Sigmoid colon (tissue), 7 donors: Measurements from ENCODE around the gene CCM2L. TPM values are rescaled to one million over a fixed set of nuclear protein-coding genes. Genes with fewer than 3 reads are reported as not detected.

Experiments used
- DNase-seq: peaks from one replicate; pipeline ENCODE4 v3.0.0-alpha.2; 2019
- H3K27ac ChIP-seq, 4 donors: fragments of 200-600 bp; sonication (generic); one replicate each; pipeline ENCODE4 v1.5.1; 2016 to 2019; ENCODE audit warnings: mild to moderate bottlenecking in 1 of 4
- H3K27me3 ChIP-seq, 3 donors: fragments of 200-600 bp; sonication (generic); one replicate each; pipeline ENCODE4 v1.5.1; 2019; ENCODE audit warnings: mild to moderate bottlenecking in 1 of 3
- H3K36me3 ChIP-seq, 4 donors: fragments of 200-600 bp; sonication (generic); one replicate each; pipeline ENCODE4 v1.5.1; 2016 to 2019
- H3K4me1 ChIP-seq, 4 donors: fragments of 200-600 bp; sonication (generic); one replicate each; pipeline ENCODE4 v1.5.1; 2017 to 2019
- H3K4me3 ChIP-seq, 4 donors: fragments of 200-600 bp; sonication (generic); one replicate each; pipeline ENCODE4 v1.5.1; 2017 to 2019; ENCODE audit warnings: mild to moderate bottlenecking in 2 of 4, moderate library complexity in 1 of 4
- H3K9me3 ChIP-seq, 4 donors: fragments of 200-600 bp in 3 of 4; sonication (generic) in 3 of 4; one replicate each; pipeline versions ENCODE4 v1.5.1 to v1.6.1; 2013 to 2019
- EP300 ChIP-seq, 4 donors: sonication (generic); formaldehyde crosslinking; IDR thresholded peaks; one replicate each; pipeline ENCODE4 v1.6.1; 2017; ENCODE audit warnings: antibody characterized with exemption in 4 of 4
- POLR2A ChIP-seq, 2 donors: fragments of 450-650 bp; IDR thresholded peaks; one replicate each; pipeline ENCODE4 v1.6.1; 2016; ENCODE audit warnings: antibody characterized with exemption in 2 of 2, mild to moderate bottlenecking in 2 of 2, moderate library complexity in 2 of 2
- POLR2AphosphoS5 ChIP-seq, 4 donors: sonication (generic); formaldehyde crosslinking; IDR thresholded peaks; one replicate each; pipeline ENCODE4 v1.6.1; 2017; ENCODE audit warnings: antibody characterized with exemption in 4 of 4
- WGBS, 2 donors: extraction: QIAGEN DNeasy Blood & Tissue Kit; methylation state at CpG; one replicate each; pipeline ENCODE4 v1.1.7; 2013; 5-methylcytosine and 5-hydroxymethylcytosine counted together
- intact Hi-C: fragments of 100-400 bp; cut with DNase I; formaldehyde crosslinking; loops from one replicate; pipeline ENCODE4 v1.15.1; 2023
- polyA plus RNA-seq, 3 donors: library from polyadenylated mRNA; stranded (reverse); fragments of 200-250 nt; gene quantifications; one replicate each; pipeline ENCODE4 v1.2.3, GENCODE V29; 2013
- total RNA-seq, 4 donors: library from RNA; depleted of rRNA; stranded (reverse); fragments of >200 nt; gene quantifications; one replicate each; pipeline ENCODE4 v1.1.0, GENCODE V29; 2016
- TF ChIP-seq, protein P1 (sequence below), 4 experiments: fragments of 450-650 bp in 3 of 4; fragments of 200-600 bp in 1 of 4; IDR thresholded peaks; one replicate each; pipeline ENCODE4 v1.5.1; 2016 to 2019; ENCODE audit warnings: antibody characterized with exemption in 4 of 4, mild to moderate bottlenecking in 3 of 4, moderate library complexity in 2 of 4
- donor health status: healthy with polysubstance abuse.
- donor health status: Bipolar disorder and iron deficiency.
- donor health status: healthy.

CCM2L gene
- total and polyA plus RNA-seq, 7 donors, result 0.46 to 5.8 (median 2.5) TPM

- DNase-seq, result no peak
- WGBS, 2 donors, result 74 to 83% methylated on average over 5 of the region's 5 CpGs
- H3K4me3 ChIP-seq, result no peak overlapping the region
- no peaks in the 10 kb centered on the region for H3K36me3 ChIP-seq
- H3K9me3 ChIP-seq, result no peaks in the 10 kb centered on the region
- H3K27me3 ChIP-seq, result peaks cover 0 to 62% (median 5%) of the 10 kb centered on the region in 3 donors
- TF ChIP-seq POLR2AphosphoS5 (IDR thresholded peaks at IDR 0.05) (no peak), EP300 (IDR thresholded peaks at IDR 0.05) (no peak), POLR2A (IDR thresholded peaks at IDR 0.05) (no peak)
- TF ChIP-seq, protein P1, sequence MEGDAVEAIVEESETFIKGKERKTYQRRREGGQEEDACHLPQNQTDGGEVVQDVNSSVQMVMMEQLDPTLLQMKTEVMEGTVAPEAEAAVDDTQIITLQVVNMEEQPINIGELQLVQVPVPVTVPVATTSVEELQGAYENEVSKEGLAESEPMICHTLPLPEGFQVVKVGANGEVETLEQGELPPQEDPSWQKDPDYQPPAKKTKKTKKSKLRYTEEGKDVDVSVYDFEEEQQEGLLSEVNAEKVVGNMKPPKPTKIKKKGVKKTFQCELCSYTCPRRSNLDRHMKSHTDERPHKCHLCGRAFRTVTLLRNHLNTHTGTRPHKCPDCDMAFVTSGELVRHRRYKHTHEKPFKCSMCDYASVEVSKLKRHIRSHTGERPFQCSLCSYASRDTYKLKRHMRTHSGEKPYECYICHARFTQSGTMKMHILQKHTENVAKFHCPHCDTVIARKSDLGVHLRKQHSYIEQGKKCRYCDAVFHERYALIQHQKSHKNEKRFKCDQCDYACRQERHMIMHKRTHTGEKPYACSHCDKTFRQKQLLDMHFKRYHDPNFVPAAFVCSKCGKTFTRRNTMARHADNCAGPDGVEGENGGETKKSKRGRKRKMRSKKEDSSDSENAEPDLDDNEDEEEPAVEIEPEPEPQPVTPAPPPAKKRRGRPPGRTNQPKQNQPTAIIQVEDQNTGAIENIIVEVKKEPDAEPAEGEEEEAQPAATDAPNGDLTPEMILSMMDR (IDR thresholded peaks at IDR 0.05), result no peak
- intact Hi-C loops, result no loop called here
- H3K27ac ChIP-seq, result no peak overlapping the region
- no peaks in the 10 kb centered on the region for H3K4me1 ChIP-seq
Measured at GRCh38 chr20:32012159-32012688, 2.0 kb downstream of the CCM2L start.

DNA sequence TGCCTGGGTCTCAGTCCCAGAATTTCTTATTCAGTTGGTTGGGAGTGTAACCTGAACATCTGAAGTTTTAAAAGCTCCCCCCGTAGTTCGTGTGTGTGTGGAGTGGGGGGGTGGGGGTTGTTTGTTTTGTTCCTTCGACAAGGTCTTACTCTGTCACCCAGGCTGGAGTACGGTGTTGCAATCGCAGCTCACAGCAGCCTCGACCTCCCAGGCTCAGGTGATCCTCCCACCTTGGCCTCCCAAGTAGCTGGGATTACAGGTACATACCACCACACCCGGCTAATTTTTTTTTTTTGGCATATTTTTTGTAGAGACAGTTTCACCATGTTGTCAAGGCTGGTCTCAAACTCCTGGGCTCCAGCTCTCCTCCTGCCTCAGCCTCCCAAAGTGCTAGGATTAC is 3.1 kb downstream of the CCM2L start:
- intact Hi-C loops, result no loop called here
- H3K27ac ChIP-seq, result no peak overlapping the region
- peaks cover 2 to 73% (median 12%) of the 10 kb centered on the region in 3 donors for H3K27me3 ChIP-seq
- WGBS, 2 donors, result 64 to 76% methylated on average over 7 of the region's 7 CpGs
- H3K4me1 ChIP-seq, result peaks cover 0 to 6% (median 3%) of the 10 kb centered on the region in 4 donors
- no peak overlapping the region for H3K4me3 ChIP-seq
- H3K9me3 ChIP-seq, result no peaks in the 10 kb centered on the region
- H3K36me3 ChIP-seq, result no peaks in the 10 kb centered on the region
- TF ChIP-seq, protein P1 (IDR thresholded peaks at IDR 0.05), result no peak
- no peak for TF ChIP-seq POLR2AphosphoS5 (IDR thresholded peaks at IDR 0.05)
- no peak for TF ChIP-seq EP300 (IDR thresholded peaks at IDR 0.05)
- TF ChIP-seq POLR2A (IDR thresholded peaks at IDR 0.05), result no peak
- DNase-seq, result no peak

DNA sequence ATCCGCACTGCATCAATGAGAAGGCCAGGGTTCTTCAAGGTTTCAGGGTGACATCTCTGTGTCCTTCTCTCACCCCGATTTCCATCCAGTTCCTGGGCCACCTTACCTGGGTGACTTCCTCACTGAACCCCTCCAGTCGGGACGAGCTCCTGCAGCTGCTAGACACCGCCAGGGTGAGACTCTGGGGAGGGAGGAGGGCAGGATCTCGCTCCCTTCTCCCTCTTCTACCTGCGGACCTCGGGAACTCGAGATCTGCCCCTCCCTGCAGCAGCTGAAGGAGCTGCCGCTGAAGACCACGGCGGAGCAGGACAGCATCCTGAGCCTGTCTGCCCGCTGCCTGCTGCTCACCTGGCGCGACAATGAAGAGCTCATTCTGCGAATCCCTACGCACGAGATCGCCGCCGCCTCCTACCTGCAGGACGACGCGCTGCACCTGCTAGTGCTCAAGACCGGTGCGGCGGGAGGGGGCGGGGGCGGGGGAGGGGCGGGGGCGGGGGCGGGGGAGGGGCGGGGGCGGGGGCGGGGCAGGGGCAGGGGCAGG is 7.5 kb downstream of the CCM2L start:
- Histone ChIP-seq H3K4me1 (peaks cover 0 to 22% (median 16%) of the 10 kb centered on the region in 4 donors), H3K27me3 (peaks cover 30 to 93% (median 53%) of the 10 kb centered on the region in 3 donors), H3K4me3 (no peak overlapping the region), H3K27ac (no peak overlapping the region), H3K9me3 (no peaks in the 10 kb centered on the region), H3K36me3 (no peaks in the 10 kb centered on the region)
- TF ChIP-seq EP300 (IDR thresholded peaks at IDR 0.05) (no peak), POLR2A (IDR thresholded peaks at IDR 0.05) (no peak), POLR2AphosphoS5 (IDR thresholded peaks at IDR 0.05) (no peak)
- TF ChIP-seq, protein P1 (IDR thresholded peaks at IDR 0.05), result no peak
- no peak for DNase-seq
- intact Hi-C loops, result no loop called here
- 4 to 12% methylated on average over 35 of the region's 35 CpGs for whole genome bisulfite sequencing, 2 donors

- WGBS, 2 donors, result 1% methylated on average over 67 of the region's 67 CpGs
- Histone ChIP-seq H3K4me3 (peak overlapping the region in 3 of 4 donors; percentile 37 to 46 (median 42)), H3K36me3 (no peaks in the 10 kb centered on the region), H3K4me1 (peaks cover 0 to 22% (median 16%) of the 10 kb centered on the region in 4 donors), H3K27me3 (peaks cover 30 to 91% (median 49%) of the 10 kb centered on the region in 3 donors), H3K9me3 (no peaks in the 10 kb centered on the region), H3K27ac (no peak overlapping the region)
- no peak for DNase-seq
- TF ChIP-seq EP300 (IDR thresholded peaks at IDR 0.05), result no peak
- intact Hi-C loops, result no loop called here
Measured at GRCh38 chr20:32018269-32019155, 8.3 kb downstream of the CCM2L start.

GRCh38 chr20:32019156-32019510 is 8.9 kb downstream of the CCM2L start:
- H3K4me3 ChIP-seq, result peak overlapping the region in 3 of 4 donors; percentile 37 to 46 (median 42)
- no peak overlapping the region for H3K27ac ChIP-seq
- DNase-seq, result no peak
- H3K27me3 ChIP-seq, result peaks cover 30 to 94% (median 49%) of the 10 kb centered on the region in 3 donors
- peaks cover 0 to 22% (median 16%) of the 10 kb centered on the region in 4 donors for H3K4me1 ChIP-seq
- 0 to 1% methylated on average over 42 of the region's 42 CpGs for WGBS, 2 donors
- no peaks in the 10 kb centered on the region for H3K9me3 ChIP-seq
- TF ChIP-seq EP300 (IDR thresholded peaks at IDR 0.05) (no peak), POLR2A (IDR thresholded peaks at IDR 0.05) (no peak), POLR2AphosphoS5 (IDR thresholded peaks at IDR 0.05) (no peak)
- TF ChIP-seq, protein P1 (IDR thresholded peaks at IDR 0.05), result no peak
- no peaks in the 10 kb centered on the region for H3K36me3 ChIP-seq
- intact Hi-C loops, result no loop called here
